ENCODE measurements around the gene IKZF3.

DNA sequence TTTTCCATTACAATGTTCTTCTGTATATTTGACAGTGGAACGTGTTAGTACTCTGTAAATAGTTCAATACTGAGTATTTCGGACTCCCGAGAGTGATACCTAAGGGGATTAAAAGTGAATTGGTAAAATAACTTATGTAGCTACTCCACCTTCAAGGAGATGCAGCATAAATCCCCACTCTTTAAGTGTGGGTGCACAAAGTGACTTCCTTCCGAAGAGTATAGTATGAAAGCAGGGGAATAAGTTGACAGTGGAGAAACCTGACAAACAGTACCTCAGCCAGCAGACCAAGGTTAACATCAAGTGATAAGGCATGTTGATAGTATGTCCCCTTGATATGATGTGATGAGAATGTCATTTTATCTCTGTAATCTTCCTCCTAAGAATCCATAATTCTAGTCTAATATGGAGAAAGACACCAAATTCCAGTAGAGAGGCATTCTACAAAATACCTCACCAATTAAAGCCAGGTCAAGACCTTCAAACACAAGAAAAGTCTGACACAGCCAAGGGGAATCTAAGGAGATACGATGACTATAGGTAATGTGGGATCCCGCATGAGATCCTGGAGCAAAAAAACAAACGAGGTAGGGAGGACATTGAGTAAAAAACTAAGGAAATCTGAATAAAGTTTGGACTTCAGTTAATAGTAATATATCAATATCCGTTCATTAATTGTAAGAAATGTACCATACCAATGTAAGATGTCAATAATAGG is 2.1 kb upstream of the IKZF3 start:
- TF ChIP-seq, protein P1, sequence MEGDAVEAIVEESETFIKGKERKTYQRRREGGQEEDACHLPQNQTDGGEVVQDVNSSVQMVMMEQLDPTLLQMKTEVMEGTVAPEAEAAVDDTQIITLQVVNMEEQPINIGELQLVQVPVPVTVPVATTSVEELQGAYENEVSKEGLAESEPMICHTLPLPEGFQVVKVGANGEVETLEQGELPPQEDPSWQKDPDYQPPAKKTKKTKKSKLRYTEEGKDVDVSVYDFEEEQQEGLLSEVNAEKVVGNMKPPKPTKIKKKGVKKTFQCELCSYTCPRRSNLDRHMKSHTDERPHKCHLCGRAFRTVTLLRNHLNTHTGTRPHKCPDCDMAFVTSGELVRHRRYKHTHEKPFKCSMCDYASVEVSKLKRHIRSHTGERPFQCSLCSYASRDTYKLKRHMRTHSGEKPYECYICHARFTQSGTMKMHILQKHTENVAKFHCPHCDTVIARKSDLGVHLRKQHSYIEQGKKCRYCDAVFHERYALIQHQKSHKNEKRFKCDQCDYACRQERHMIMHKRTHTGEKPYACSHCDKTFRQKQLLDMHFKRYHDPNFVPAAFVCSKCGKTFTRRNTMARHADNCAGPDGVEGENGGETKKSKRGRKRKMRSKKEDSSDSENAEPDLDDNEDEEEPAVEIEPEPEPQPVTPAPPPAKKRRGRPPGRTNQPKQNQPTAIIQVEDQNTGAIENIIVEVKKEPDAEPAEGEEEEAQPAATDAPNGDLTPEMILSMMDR (IDR thresholded peaks at IDR 0.05), result no peak
- no peak for TF ChIP-seq POLR2A (IDR thresholded peaks at IDR 0.05)
- no peak for TF ChIP-seq EP300 (IDR thresholded peaks at IDR 0.05)
